GM13977 (cell line): ENCODE measurements around the gene INPP5F.

Source experiments
- DNase-seq: peaks from one replicate; pipeline ENCODE4 v3.0.0; 2012; ENCODE audit warnings: low spot score
- in situ Hi-C: fragments of 300-500 bp; cut with MboI; formaldehyde crosslinking; loops from one replicate; pipeline ENCODE4 v1.12.0; 2022; ENCODE audit warnings: low sequenced_read_pairs, low pct_unique_long_range_greater_than_20kb, mixed read lengths, inconsistent platforms; ENCODE audit not compliant: unreplicated experiment
- TF ChIP-seq, protein P1 (sequence below): IDR thresholded peaks from 2 replicates; pipeline ENCODE4 v1.5.1; 2012; ENCODE audit warnings: mild to moderate bottlenecking, control low read depth; ENCODE audit not compliant: insufficient read depth; ENCODE audit errors: extremely low read depth, missing control alignments

Gene INPP5F, protein sequence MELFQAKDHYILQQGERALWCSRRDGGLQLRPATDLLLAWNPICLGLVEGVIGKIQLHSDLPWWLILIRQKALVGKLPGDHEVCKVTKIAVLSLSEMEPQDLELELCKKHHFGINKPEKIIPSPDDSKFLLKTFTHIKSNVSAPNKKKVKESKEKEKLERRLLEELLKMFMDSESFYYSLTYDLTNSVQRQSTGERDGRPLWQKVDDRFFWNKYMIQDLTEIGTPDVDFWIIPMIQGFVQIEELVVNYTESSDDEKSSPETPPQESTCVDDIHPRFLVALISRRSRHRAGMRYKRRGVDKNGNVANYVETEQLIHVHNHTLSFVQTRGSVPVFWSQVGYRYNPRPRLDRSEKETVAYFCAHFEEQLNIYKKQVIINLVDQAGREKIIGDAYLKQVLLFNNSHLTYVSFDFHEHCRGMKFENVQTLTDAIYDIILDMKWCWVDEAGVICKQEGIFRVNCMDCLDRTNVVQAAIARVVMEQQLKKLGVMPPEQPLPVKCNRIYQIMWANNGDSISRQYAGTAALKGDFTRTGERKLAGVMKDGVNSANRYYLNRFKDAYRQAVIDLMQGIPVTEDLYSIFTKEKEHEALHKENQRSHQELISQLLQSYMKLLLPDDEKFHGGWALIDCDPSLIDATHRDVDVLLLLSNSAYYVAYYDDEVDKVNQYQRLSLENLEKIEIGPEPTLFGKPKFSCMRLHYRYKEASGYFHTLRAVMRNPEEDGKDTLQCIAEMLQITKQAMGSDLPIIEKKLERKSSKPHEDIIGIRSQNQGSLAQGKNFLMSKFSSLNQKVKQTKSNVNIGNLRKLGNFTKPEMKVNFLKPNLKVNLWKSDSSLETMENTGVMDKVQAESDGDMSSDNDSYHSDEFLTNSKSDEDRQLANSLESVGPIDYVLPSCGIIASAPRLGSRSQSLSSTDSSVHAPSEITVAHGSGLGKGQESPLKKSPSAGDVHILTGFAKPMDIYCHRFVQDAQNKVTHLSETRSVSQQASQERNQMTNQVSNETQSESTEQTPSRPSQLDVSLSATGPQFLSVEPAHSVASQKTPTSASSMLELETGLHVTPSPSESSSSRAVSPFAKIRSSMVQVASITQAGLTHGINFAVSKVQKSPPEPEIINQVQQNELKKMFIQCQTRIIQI

DNA sequence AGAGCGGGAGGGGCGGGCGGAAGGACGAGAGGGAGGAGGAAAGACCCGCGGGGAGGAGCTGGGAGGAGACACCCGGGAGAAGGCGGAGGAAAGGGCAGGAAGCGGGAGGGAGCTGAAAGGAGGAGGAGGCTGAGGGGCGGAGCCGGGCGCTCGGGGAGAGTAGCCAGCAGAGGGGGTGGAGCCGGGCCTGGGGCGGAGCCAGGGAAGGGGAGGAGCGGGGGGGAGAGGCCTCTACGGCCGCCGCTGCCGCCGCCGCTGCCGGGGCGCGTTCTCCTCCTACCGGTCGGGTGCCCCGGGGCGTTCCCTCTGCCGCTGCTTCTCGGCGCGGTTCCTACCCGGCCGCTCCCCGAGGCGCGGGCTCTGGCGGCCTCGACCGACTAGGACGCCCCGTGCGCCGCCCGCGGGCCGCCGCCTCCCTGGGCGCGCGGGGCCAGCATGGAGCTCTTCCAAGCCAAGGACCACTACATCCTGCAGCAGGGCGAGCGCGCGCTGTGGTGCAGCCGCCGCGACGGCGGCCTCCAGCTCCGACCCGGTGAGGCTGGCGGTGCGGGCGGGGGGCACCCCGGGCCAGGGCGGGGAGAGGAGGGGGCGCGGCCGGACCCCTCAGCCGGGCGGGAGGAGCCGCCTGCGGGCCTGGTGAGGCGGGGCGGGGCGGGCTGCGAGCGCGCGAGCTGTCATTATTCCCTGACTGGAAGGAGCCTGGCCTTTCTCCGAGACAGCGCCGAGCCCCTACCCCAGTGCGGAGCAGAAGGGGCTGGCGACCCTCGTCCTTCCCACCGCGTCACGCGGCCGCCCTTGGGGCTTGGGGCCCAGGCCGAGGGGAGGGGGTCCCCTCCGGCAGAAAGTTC is at the start of gene INPP5F:
TSS of gene INPP5F (plus strand) at position 223 of the 848 bp plus-strand sequence. CDS start at position 436, 213 bp downstream.
- in situ Hi-C loops, result no loop called here
- TF ChIP-seq, protein P1, sequence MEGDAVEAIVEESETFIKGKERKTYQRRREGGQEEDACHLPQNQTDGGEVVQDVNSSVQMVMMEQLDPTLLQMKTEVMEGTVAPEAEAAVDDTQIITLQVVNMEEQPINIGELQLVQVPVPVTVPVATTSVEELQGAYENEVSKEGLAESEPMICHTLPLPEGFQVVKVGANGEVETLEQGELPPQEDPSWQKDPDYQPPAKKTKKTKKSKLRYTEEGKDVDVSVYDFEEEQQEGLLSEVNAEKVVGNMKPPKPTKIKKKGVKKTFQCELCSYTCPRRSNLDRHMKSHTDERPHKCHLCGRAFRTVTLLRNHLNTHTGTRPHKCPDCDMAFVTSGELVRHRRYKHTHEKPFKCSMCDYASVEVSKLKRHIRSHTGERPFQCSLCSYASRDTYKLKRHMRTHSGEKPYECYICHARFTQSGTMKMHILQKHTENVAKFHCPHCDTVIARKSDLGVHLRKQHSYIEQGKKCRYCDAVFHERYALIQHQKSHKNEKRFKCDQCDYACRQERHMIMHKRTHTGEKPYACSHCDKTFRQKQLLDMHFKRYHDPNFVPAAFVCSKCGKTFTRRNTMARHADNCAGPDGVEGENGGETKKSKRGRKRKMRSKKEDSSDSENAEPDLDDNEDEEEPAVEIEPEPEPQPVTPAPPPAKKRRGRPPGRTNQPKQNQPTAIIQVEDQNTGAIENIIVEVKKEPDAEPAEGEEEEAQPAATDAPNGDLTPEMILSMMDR, result peak; percentile 37

DNA sequence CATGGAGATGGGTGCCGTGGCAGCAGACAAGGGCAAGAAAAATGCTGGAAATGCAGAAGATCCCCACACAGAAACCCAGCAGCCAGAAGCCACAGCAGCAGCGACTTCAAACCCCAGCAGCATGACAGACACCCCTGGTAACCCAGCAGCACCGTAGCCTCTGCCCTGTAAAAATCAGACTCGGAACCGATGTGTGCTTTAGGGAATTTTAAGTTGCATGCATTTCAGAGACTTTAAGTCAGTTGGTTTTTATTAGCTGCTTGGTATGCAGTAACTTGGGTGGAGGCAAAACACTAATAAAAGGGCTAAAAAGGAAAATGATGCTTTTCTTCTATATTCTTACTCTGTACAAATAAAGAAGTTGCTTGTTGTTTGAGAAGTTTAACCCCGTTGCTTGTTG is 48.7 kb upstream of the INPP5F start:
- no peak for DNase-seq
- in situ Hi-C loops, result no loop called here
- TF ChIP-seq, protein P1, result no peak

More for the DNA sequence above, at the start of gene INPP5F:
- DNase-seq, result peak; percentile 100

DNA sequence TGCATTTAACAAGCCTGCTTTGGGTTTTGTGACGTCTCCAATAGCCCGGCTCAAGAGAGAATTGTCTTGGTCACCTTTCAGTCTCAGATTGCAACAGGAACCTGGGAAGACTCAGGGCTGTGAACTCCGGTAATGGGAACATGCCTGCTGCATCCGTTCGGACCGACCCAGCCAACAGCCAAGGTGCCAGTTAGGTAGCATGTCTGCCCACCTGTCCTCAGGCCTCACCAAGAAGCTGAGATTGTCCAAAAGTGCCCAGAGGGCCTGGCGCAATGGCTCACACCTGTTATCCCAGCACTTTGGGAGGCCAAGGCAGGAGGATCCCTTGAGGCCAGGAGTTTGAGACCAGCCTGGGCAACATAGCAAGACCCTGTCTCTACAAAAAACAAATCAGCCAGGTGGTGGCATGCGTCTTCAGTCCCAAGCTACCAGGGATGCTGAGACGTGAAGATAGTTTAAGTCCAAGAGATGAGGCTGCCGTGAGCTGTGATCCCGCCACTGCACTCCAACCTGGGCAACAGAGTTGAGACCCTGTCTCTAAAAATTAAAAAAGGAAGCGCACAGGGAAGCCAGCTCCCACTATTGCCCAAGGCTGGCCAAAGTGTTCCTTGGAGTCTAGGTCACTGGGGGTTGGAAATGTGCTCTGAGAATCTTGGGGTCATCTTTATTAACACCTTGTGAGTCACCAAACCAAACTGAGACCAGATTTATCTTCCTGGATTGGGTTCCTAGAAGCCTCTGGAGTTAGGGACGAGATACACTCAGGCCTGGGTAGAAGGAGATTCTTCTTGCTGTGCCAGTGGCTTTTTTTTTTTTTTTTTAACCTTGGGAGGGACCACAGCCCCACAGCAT is 47.7 kb upstream of the INPP5F start:
- TF ChIP-seq, protein P1, result no peak
- DNase-seq, result no peak
- in situ Hi-C loops, result no loop called here

DNA sequence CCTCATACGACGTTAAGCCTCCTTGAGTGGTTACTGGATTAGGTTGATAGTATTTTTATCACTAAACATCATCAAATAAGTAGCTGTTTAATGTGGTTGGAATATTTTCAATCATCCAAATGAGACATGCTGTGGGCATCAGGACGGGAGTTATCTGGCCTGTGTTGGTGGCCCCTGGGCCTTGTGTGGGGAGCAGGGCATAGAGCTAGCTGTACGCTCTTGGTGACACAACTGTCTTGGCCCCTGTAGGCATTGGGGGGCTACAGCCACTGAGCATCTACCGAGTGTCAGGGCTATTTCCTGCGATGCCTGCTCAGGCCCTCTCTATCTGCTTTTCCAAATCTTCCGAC is 46.4 kb upstream of the INPP5F start:
- in situ Hi-C loops, result no loop called here
- TF ChIP-seq, protein P1, result no peak
- DNase-seq, result no peak

DNA sequence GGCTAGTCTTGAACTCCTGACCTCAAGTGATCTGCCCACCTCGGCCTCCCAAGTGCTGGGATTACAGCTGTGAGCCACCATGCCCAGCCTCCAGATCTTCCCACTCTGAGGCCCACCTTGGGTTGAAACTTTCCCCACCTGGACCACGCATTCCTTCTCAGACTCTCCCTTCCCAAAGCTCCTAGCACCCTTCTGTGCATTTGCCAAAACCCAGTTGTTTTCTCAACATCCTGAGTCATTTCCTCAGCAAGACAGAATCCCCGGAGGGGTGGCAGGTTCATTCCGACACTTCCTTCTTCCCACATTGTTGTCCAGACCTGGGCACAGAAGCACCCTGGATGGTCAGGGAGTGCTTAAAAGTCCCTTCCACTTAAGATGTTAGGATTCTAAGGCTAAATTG is 45.8 kb upstream of the INPP5F start:
- in situ Hi-C loops, result loop anchor here (10.0 kb wide), 1 partner anchor 175 kb away; no protein-coding TSS in a partner anchor
- TF ChIP-seq, protein P1, result no peak
- DNase-seq, result no peak
